Medulla oblongata (tissue), 1 donor: ENCODE results near the gene KHDRBS1.
"Not testable (repeated sequence)": the region's sequence is repeated elsewhere in the genome, so short reads cannot be mapped to it uniquely, and the experiment has no call there.

Experiments
- DNase-seq: peaks from one replicate; pipeline ENCODE4 v3.0.0-alpha.2; 2015; ENCODE audit errors: extremely low spot score

KHDRBS1 gene

GRCh38 chr1:32013386-32014198 is at the start of gene KHDRBS1:
Gene KHDRBS1 (plus strand): TSS chr1:32013868. CDS start chr1:32013996, 128 bp downstream.
- DNase-seq = peak; percentile 100

GRCh38 chr1:31970873-31971272 is 42.8 kb upstream of the KHDRBS1 start:
- DNase-seq = no peak

GRCh38 chr1:31976401-31976800 is 37.3 kb upstream of the KHDRBS1 start:
- no peak for DNase-seq

GRCh38 chr1:31977385-31978131 is 36.1 kb upstream of the KHDRBS1 start:
- no peak for DNase-seq

- no peak for DNase-seq
These were observed 34.7 kb upstream of the KHDRBS1 start for GRCh38 chr1:31978843-31979400.

GRCh38 chr1:31980835-31981455 is 32.7 kb upstream of the KHDRBS1 start:
- DNase-seq = no peak

GRCh38 chr1:31981456-31981839 is 32.2 kb upstream of the KHDRBS1 start:
- DNase-seq = no peak

- no peak for DNase-seq
These were observed 31.7 kb upstream of the KHDRBS1 start for GRCh38 chr1:31981972-31982371.

GRCh38 chr1:31984419-31985347 is 29.0 kb upstream of the KHDRBS1 start:
- DNase-seq = no peak

GRCh38 chr1:31985430-31985829 is 28.2 kb upstream of the KHDRBS1 start:
- DNase-seq = no peak

- no peak for DNase-seq
These were observed 26.5 kb upstream of the KHDRBS1 start for GRCh38 chr1:31987135-31987619.

- DNase-seq = no peak
These were observed 23.7 kb upstream of the KHDRBS1 start for GRCh38 chr1:31989964-31990363.

- DNase-seq = no peak
These were observed 22.5 kb upstream of the KHDRBS1 start for GRCh38 chr1:31991182-31991581.

- no peak for DNase-seq
These were observed 18.4 kb upstream of the KHDRBS1 start for GRCh38 chr1:31995263-31995662.

GRCh38 chr1:31996121-31996520 is 17.5 kb upstream of the KHDRBS1 start:
- not testable (repeated sequence) for DNase-seq

- no peak for DNase-seq
These were observed 11.8 kb upstream of the KHDRBS1 start for GRCh38 chr1:32001863-32002262.

- DNase-seq = not testable (repeated sequence)
These were observed 11.4 kb upstream of the KHDRBS1 start for GRCh38 chr1:32002285-32002684.

GRCh38 chr1:32005522-32005921 is 8.1 kb upstream of the KHDRBS1 start:
- DNase-seq = no peak

- DNase-seq = no peak
These were observed 6.1 kb upstream of the KHDRBS1 start for GRCh38 chr1:32007591-32007940.

GRCh38 chr1:32010246-32010645 is 3.4 kb upstream of the KHDRBS1 start:
- no peak for DNase-seq
